Measurements from ENCODE around the gene CAMK2D. TPM values are rescaled to one million over a fixed set of nuclear protein-coding genes. Genes with fewer than 3 reads are reported as not detected.
A peak's percentile ranks its signal among the peaks of the same experiment; 100 is the strongest.

CAMK2D gene
- total RNA-seq, 1 experiment from 2014 or later = 32.1 TPM

- POLR2A ChIA-PET = interaction anchor here (0.6 to 1.5 kb wide), 10 partner anchors 14 to 831 kb away, joined by 3 to 17 read pairs (median 3); no protein-coding TSS in a partner anchor
- Mint-ChIP-seq H3K9me3 (ENCODE audit: unreplicated experiment) (no peaks in the 10 kb centered on the region), H3K36me3 (ENCODE audit: insufficient read depth, unreplicated experiment) (peaks cover 7% of the 10 kb centered on the region), H3K4me3 (ENCODE audit: unreplicated experiment) (no peak overlapping the region), H3K4me1 (ENCODE audit: insufficient read depth, unreplicated experiment) (peaks cover 8% of the 10 kb centered on the region), H3K27me3 (ENCODE audit: insufficient read depth, unreplicated experiment) (no peaks in the 10 kb centered on the region), H3K27ac (ENCODE audit: low read depth, unreplicated experiment) (no peak overlapping the region)
- CTCF ChIA-PET = interaction anchor here (0.6 to 2.3 kb wide), 46 partner anchors 9 to 1167 kb away, joined by 3 to 20 read pairs (median 4); no protein-coding TSS in a partner anchor
- no TSS peak for BruUV-seq (replicated peaks)
- intact Hi-C loops (cut with micrococcal nuclease) = loop anchor here (1.0 to 10.0 kb wide), 7 partner anchors 79 to 837 kb away; partner anchors contain the start of gene CAMK2D
- DNase-seq (ENCODE audit: unreplicated experiment) = peak; percentile 97
- peak; percentile 93 for TF ChIP-seq CTCF (IDR thresholded peaks at IDR 0.05; ENCODE audit: unreplicated experiment)
Measured at GRCh38 chr4:113547487-113548042, 214.0 kb downstream of the CAMK2D start.

GRCh38 chr4:113541933-113542332, 219.6 kb downstream of the CAMK2D start:
- Mint-ChIP-seq H3K4me3 (ENCODE audit: unreplicated experiment) (no peak overlapping the region), H3K9me3 (ENCODE audit: unreplicated experiment) (no peaks in the 10 kb centered on the region), H3K27me3 (ENCODE audit: insufficient read depth, unreplicated experiment) (no peaks in the 10 kb centered on the region), H3K4me1 (ENCODE audit: insufficient read depth, unreplicated experiment) (no peaks in the 10 kb centered on the region), H3K36me3 (ENCODE audit: insufficient read depth, unreplicated experiment) (no peaks in the 10 kb centered on the region), H3K27ac (ENCODE audit: low read depth, unreplicated experiment) (no peak overlapping the region)
- no peak for DNase-seq (ENCODE audit: unreplicated experiment)
- intact Hi-C loops (cut with micrococcal nuclease) = loop anchor here (10.0 kb wide), 1 partner anchor 133 kb away; no protein-coding TSS in a partner anchor
- ChIA-PET POLR2A (interaction anchor here (1.6 kb wide), 1 partner anchor 9 kb away, joined by 5 read pairs; no protein-coding TSS in a partner anchor), CTCF (interaction anchor here (0.6 to 0.7 kb wide), 3 partner anchors 15 to 1462 kb away, joined by 3 to 4 read pairs (median 3); no protein-coding TSS in a partner anchor)
- no TSS peak for BruUV-seq (replicated peaks)
- no peak for TF ChIP-seq CTCF (IDR thresholded peaks at IDR 0.05; ENCODE audit: unreplicated experiment)

- ChIA-PET POLR2A (interaction anchor here (0.9 to 1.7 kb wide), 3 partner anchors 9 to 436 kb away, joined by 3 to 8 read pairs (median 5); no protein-coding TSS in a partner anchor), CTCF (interaction anchor here (0.6 to 0.8 kb wide), 3 partner anchors 66 to 315 kb away, joined by 3 read pairs; no protein-coding TSS in a partner anchor)
- H3K27me3 Mint-ChIP-seq (ENCODE audit: insufficient read depth, unreplicated experiment) = no peaks in the 10 kb centered on the region
- H3K9me3 Mint-ChIP-seq (ENCODE audit: unreplicated experiment) = no peaks in the 10 kb centered on the region
- intact Hi-C loops (cut with micrococcal nuclease) = loop anchor here (10.0 kb wide), 1 partner anchor 134 kb away; no protein-coding TSS in a partner anchor
- no TSS peak for BruUV-seq (replicated peaks)
- no peak overlapping the region for H3K4me3 Mint-ChIP-seq (ENCODE audit: unreplicated experiment)
- peaks cover 6% of the 10 kb centered on the region for H3K36me3 Mint-ChIP-seq (ENCODE audit: insufficient read depth, unreplicated experiment)
- H3K4me1 Mint-ChIP-seq (ENCODE audit: insufficient read depth, unreplicated experiment) = peaks cover 6% of the 10 kb centered on the region
- no peak for TF ChIP-seq CTCF (IDR thresholded peaks at IDR 0.05; ENCODE audit: unreplicated experiment)
- no peak for DNase-seq (ENCODE audit: unreplicated experiment)
- no peak overlapping the region for H3K27ac Mint-ChIP-seq (ENCODE audit: low read depth, unreplicated experiment)
Measured at GRCh38 chr4:113540859-113541258, 220.7 kb downstream of the CAMK2D start.

GRCh38 chr4:113539408-113539807, 222.1 kb downstream of the CAMK2D start:
- ChIA-PET CTCF (interaction anchor here (0.6 kb wide), 2 partner anchors 20 to 32 kb away, joined by 4 read pairs; no protein-coding TSS in a partner anchor), POLR2A (no interaction called here)
- no peak overlapping the region for H3K4me3 Mint-ChIP-seq (ENCODE audit: unreplicated experiment)

More at GRCh38 chr4:113539408-113539807, 222.1 kb downstream of the CAMK2D start:
- TF ChIP-seq CTCF (IDR thresholded peaks at IDR 0.05; ENCODE audit: unreplicated experiment) = no peak
- Mint-ChIP-seq H3K36me3 (ENCODE audit: insufficient read depth, unreplicated experiment) (peaks cover 6% of the 10 kb centered on the region), H3K27ac (ENCODE audit: low read depth, unreplicated experiment) (no peak overlapping the region), H3K9me3 (ENCODE audit: unreplicated experiment) (no peaks in the 10 kb centered on the region), H3K4me1 (ENCODE audit: insufficient read depth, unreplicated experiment) (peaks cover 21% of the 10 kb centered on the region), H3K27me3 (ENCODE audit: insufficient read depth, unreplicated experiment) (no peaks in the 10 kb centered on the region)
- intact Hi-C loops (cut with micrococcal nuclease) = no loop called here
- DNase-seq (ENCODE audit: unreplicated experiment) = no peak
- BruUV-seq (replicated peaks) = no TSS peak

Data from MCF 10A (cell line).